Stimulated activated CD4-positive, alpha-beta T cell treated with anti-CD3 and anti-CD28 coated beads, TNF-alpha, amount 100 ng/mL, for 24 hours (primary cell): Measurements from ENCODE around the gene KANK2.
A peak's percentile ranks its signal among the peaks of the same experiment; 100 is the strongest.

ENCODE experiments used
- DNase-seq, 3 experiments: peaks; one replicate each; pipeline ENCODE4 v3.0.0-alpha.2; 2020; ENCODE audit warnings: low read depth in 3 of 3

Gene KANK2

GRCh38 chr19:11225815-11226214, 28.5 kb upstream of the KANK2 start:
- no peak for DNase-seq

- DNase-seq = no peak
Observed at GRCh38 chr19:11225172-11225571, 27.8 kb upstream of the KANK2 start.

GRCh38 chr19:11224429-11224828, 27.1 kb upstream of the KANK2 start:
- no peak for DNase-seq

GRCh38 chr19:11223200-11223599, 25.9 kb upstream of the KANK2 start:
- DNase-seq = no peak

- DNase-seq = no peak
Observed at GRCh38 chr19:11221082-11221598, 23.8 kb upstream of the KANK2 start.

- DNase-seq = no peak
Observed at GRCh38 chr19:11214387-11214786, 17.0 kb upstream of the KANK2 start.

GRCh38 chr19:11210656-11210928, 13.2 kb upstream of the KANK2 start:
- DNase-seq = no peak

- DNase-seq = no peak
Observed at GRCh38 chr19:11209839-11210655, 12.7 kb upstream of the KANK2 start.

GRCh38 chr19:11208561-11209471, 11.5 kb upstream of the KANK2 start:
- no peak for DNase-seq

- DNase-seq = no peak
Observed at GRCh38 chr19:11205939-11206570, 8.7 kb upstream of the KANK2 start.

- no peak for DNase-seq
Observed at GRCh38 chr19:11204943-11205349, 7.6 kb upstream of the KANK2 start.

- DNase-seq = no peak
Observed at GRCh38 chr19:11204076-11204602, 6.8 kb upstream of the KANK2 start.

GRCh38 chr19:11203194-11204075, 6.1 kb upstream of the KANK2 start:
- DNase-seq = peak in 2 of 3 experiments; percentile 4 to 14

GRCh38 chr19:11202488-11203193, 5.3 kb upstream of the KANK2 start:
- no peak for DNase-seq

GRCh38 chr19:11201791-11202190, 4.4 kb upstream of the KANK2 start:
- DNase-seq = no peak

GRCh38 chr19:11200931-11201330, 3.6 kb upstream of the KANK2 start:
- DNase-seq = no peak

- DNase-seq = no peak
Observed at GRCh38 chr19:11200015-11200574, 2.8 kb upstream of the KANK2 start.

GRCh38 chr19:11199517-11199916, 2.2 kb upstream of the KANK2 start:
- no peak for DNase-seq

GRCh38 chr19:11198769-11199424, 1.6 kb upstream of the KANK2 start:
- DNase-seq = no peak

GRCh38 chr19:11198175-11198534, 810 bp upstream of the KANK2 start:
- no peak for DNase-seq
